ENCODE data around the gene ZNF169.
"Not testable (repeated sequence)": the region's sequence is repeated elsewhere in the genome, so short reads cannot be mapped to it uniquely, and the experiment has no call there.

ZNF169 gene

GRCh38 chr9:94348754-94349153 is 89.7 kb downstream of the ZNF169 start:
- DNase-seq: not testable (repeated sequence)
